ENCODE data around the gene CCDC106. TPM values are rescaled to one million over a fixed set of nuclear protein-coding genes. Genes with fewer than 3 reads are reported as not detected.
A peak's percentile ranks its signal among the peaks of the same experiment; 100 is the strongest.

Gene CCDC106
- total RNA-seq, 1 donor from 2014 or later, result 3.1 TPM

- peaks cover 78 to 83% (median 80%) of the 10 kb centered on the region in 3 donors for H3K36me3 ChIP-seq (ENCODE audit: control insufficient read depth in 3 of 3, insufficient read depth in 3 of 3, low read length in 3 of 3)
- H3K27me3 ChIP-seq (ENCODE audit: control insufficient read depth in 3 of 3, insufficient read depth in 3 of 3, low read length in 3 of 3), result no peaks in the 10 kb centered on the region
- H3K4me1 ChIP-seq (ENCODE audit: control insufficient read depth in 3 of 3, insufficient read depth in 3 of 3, low read length in 3 of 3), result peaks cover 5 to 11% (median 11%) of the 10 kb centered on the region in 3 donors
- no peak overlapping the region for H3K4me3 ChIP-seq (ENCODE audit: low read length in 3 of 3)
- H3K9ac ChIP-seq (ENCODE audit: low read depth in 1 of 3, low read length in 3 of 3), result no peak overlapping the region
- no peaks in the 10 kb centered on the region for H3K9me3 ChIP-seq (ENCODE audit: control insufficient read depth in 3 of 3, low read length in 3 of 3)
- no peak overlapping the region for H3K27ac ChIP-seq (ENCODE audit: low read depth, low read length)
Measured at GRCh38 chr19:55666343-55667005, 18.5 kb downstream of the CCDC106 start.

GRCh38 chr19:55667006-55667381 lies 19.0 kb downstream of the CCDC106 start:
- Histone ChIP-seq H3K4me3 (ENCODE audit: low read length in 3 of 3) (no peak overlapping the region), H3K27ac (ENCODE audit: low read depth, low read length) (no peak overlapping the region), H3K4me1 (ENCODE audit: control insufficient read depth in 3 of 3, insufficient read depth in 3 of 3, low read length in 3 of 3) (peaks cover 5 to 11% (median 11%) of the 10 kb centered on the region in 3 donors), H3K36me3 (ENCODE audit: control insufficient read depth in 3 of 3, insufficient read depth in 3 of 3, low read length in 3 of 3) (peaks cover 73 to 78% (median 76%) of the 10 kb centered on the region in 3 donors), H3K9ac (ENCODE audit: low read depth in 1 of 3, low read length in 3 of 3) (no peak overlapping the region), H3K9me3 (ENCODE audit: control insufficient read depth in 3 of 3, low read length in 3 of 3) (no peaks in the 10 kb centered on the region), H3K27me3 (ENCODE audit: control insufficient read depth in 3 of 3, insufficient read depth in 3 of 3, low read length in 3 of 3) (no peaks in the 10 kb centered on the region)

GRCh38 chr19:55667511-55667910 lies 19.5 kb downstream of the CCDC106 start:
- Histone ChIP-seq H3K27me3 (ENCODE audit: control insufficient read depth in 3 of 3, insufficient read depth in 3 of 3, low read length in 3 of 3) (no peaks in the 10 kb centered on the region), H3K9me3 (ENCODE audit: control insufficient read depth in 3 of 3, low read length in 3 of 3) (no peaks in the 10 kb centered on the region), H3K4me3 (ENCODE audit: low read length in 3 of 3) (no peak overlapping the region), H3K27ac (ENCODE audit: low read depth, low read length) (no peak overlapping the region), H3K36me3 (ENCODE audit: control insufficient read depth in 3 of 3, insufficient read depth in 3 of 3, low read length in 3 of 3) (peaks cover 69 to 75% (median 74%) of the 10 kb centered on the region in 3 donors), H3K4me1 (ENCODE audit: control insufficient read depth in 3 of 3, insufficient read depth in 3 of 3, low read length in 3 of 3) (peaks cover 5 to 11% (median 11%) of the 10 kb centered on the region in 3 donors), H3K9ac (ENCODE audit: low read depth in 1 of 3, low read length in 3 of 3) (no peak overlapping the region)

GRCh38 chr19:55667958-55668357 lies 19.9 kb downstream of the CCDC106 start:
- Histone ChIP-seq H3K36me3 (ENCODE audit: control insufficient read depth in 3 of 3, insufficient read depth in 3 of 3, low read length in 3 of 3) (peaks cover 64 to 71% (median 70%) of the 10 kb centered on the region in 3 donors), H3K4me1 (ENCODE audit: control insufficient read depth in 3 of 3, insufficient read depth in 3 of 3, low read length in 3 of 3) (peaks cover 5 to 11% (median 11%) of the 10 kb centered on the region in 3 donors), H3K9ac (ENCODE audit: low read depth in 1 of 3, low read length in 3 of 3) (no peak overlapping the region), H3K27me3 (ENCODE audit: control insufficient read depth in 3 of 3, insufficient read depth in 3 of 3, low read length in 3 of 3) (no peaks in the 10 kb centered on the region), H3K27ac (ENCODE audit: low read depth, low read length) (no peak overlapping the region), H3K9me3 (ENCODE audit: control insufficient read depth in 3 of 3, low read length in 3 of 3) (no peaks in the 10 kb centered on the region), H3K4me3 (ENCODE audit: low read length in 3 of 3) (no peak overlapping the region)

GRCh38 chr19:55668603-55669348 lies 20.8 kb downstream of the CCDC106 start:
- Histone ChIP-seq H3K27me3 (ENCODE audit: control insufficient read depth in 3 of 3, insufficient read depth in 3 of 3, low read length in 3 of 3) (no peaks in the 10 kb centered on the region), H3K9me3 (ENCODE audit: control insufficient read depth in 3 of 3, low read length in 3 of 3) (no peaks in the 10 kb centered on the region), H3K4me3 (ENCODE audit: low read length in 3 of 3) (no peak overlapping the region), H3K27ac (ENCODE audit: low read depth, low read length) (no peak overlapping the region), H3K4me1 (ENCODE audit: control insufficient read depth in 3 of 3, insufficient read depth in 3 of 3, low read length in 3 of 3) (peaks cover 5 to 15% (median 12%) of the 10 kb centered on the region in 3 donors), H3K9ac (ENCODE audit: low read depth in 1 of 3, low read length in 3 of 3) (no peak overlapping the region), H3K36me3 (ENCODE audit: control insufficient read depth in 3 of 3, insufficient read depth in 3 of 3, low read length in 3 of 3) (peaks cover 59 to 62% (median 61%) of the 10 kb centered on the region in 3 donors)

GRCh38 chr19:55669418-55670279 lies 21.6 kb downstream of the CCDC106 start:
- Histone ChIP-seq H3K27me3 (ENCODE audit: control insufficient read depth in 3 of 3, insufficient read depth in 3 of 3, low read length in 3 of 3) (no peaks in the 10 kb centered on the region), H3K4me3 (ENCODE audit: low read length in 3 of 3) (no peak overlapping the region), H3K9me3 (ENCODE audit: control insufficient read depth in 3 of 3, low read length in 3 of 3) (no peaks in the 10 kb centered on the region), H3K4me1 (ENCODE audit: control insufficient read depth in 3 of 3, insufficient read depth in 3 of 3, low read length in 3 of 3) (peaks cover 11 to 20% (median 18%) of the 10 kb centered on the region in 3 donors), H3K36me3 (ENCODE audit: control insufficient read depth in 3 of 3, insufficient read depth in 3 of 3, low read length in 3 of 3) (peaks cover 53 to 56% (median 55%) of the 10 kb centered on the region in 3 donors), H3K9ac (ENCODE audit: low read depth in 1 of 3, low read length in 3 of 3) (no peak overlapping the region), H3K27ac (ENCODE audit: low read depth, low read length) (no peak overlapping the region)

GRCh38 chr19:55670280-55671053 lies 22.5 kb downstream of the CCDC106 start:
- Histone ChIP-seq H3K4me1 (ENCODE audit: control insufficient read depth in 3 of 3, insufficient read depth in 3 of 3, low read length in 3 of 3) (peaks cover 11 to 23% (median 19%) of the 10 kb centered on the region in 3 donors), H3K27me3 (ENCODE audit: control insufficient read depth in 3 of 3, insufficient read depth in 3 of 3, low read length in 3 of 3) (no peaks in the 10 kb centered on the region), H3K27ac (ENCODE audit: low read depth, low read length) (no peak overlapping the region), H3K9me3 (ENCODE audit: control insufficient read depth in 3 of 3, low read length in 3 of 3) (no peaks in the 10 kb centered on the region), H3K9ac (ENCODE audit: low read depth in 1 of 3, low read length in 3 of 3) (peak overlapping the region in 1 of 3 donors; percentile 25), H3K36me3 (ENCODE audit: control insufficient read depth in 3 of 3, insufficient read depth in 3 of 3, low read length in 3 of 3) (peaks cover 50 to 55% (median 53%) of the 10 kb centered on the region in 3 donors), H3K4me3 (ENCODE audit: low read length in 3 of 3) (peak overlapping the region in 1 of 3 donors; percentile 5)

- peaks cover 16 to 29% (median 25%) of the 10 kb centered on the region in 3 donors for H3K4me1 ChIP-seq (ENCODE audit: control insufficient read depth in 3 of 3, insufficient read depth in 3 of 3, low read length in 3 of 3)
- H3K27ac ChIP-seq (ENCODE audit: low read depth, low read length), result no peak overlapping the region
- no peak overlapping the region for H3K9ac ChIP-seq (ENCODE audit: low read depth in 1 of 3, low read length in 3 of 3)
- no peaks in the 10 kb centered on the region for H3K9me3 ChIP-seq (ENCODE audit: control insufficient read depth in 3 of 3, low read length in 3 of 3)
- no peak overlapping the region for H3K4me3 ChIP-seq (ENCODE audit: low read length in 3 of 3)
- H3K27me3 ChIP-seq (ENCODE audit: control insufficient read depth in 3 of 3, insufficient read depth in 3 of 3, low read length in 3 of 3), result no peaks in the 10 kb centered on the region
- peaks cover 45 to 52% (median 49%) of the 10 kb centered on the region in 3 donors for H3K36me3 ChIP-seq (ENCODE audit: control insufficient read depth in 3 of 3, insufficient read depth in 3 of 3, low read length in 3 of 3)
Measured at GRCh38 chr19:55671054-55671378, 23.0 kb downstream of the CCDC106 start.

GRCh38 chr19:55672418-55672817 lies 24.4 kb downstream of the CCDC106 start:
- Histone ChIP-seq H3K36me3 (ENCODE audit: control insufficient read depth in 3 of 3, insufficient read depth in 3 of 3, low read length in 3 of 3) (peaks cover 31 to 38% (median 36%) of the 10 kb centered on the region in 3 donors), H3K9ac (ENCODE audit: low read depth in 1 of 3, low read length in 3 of 3) (no peak overlapping the region), H3K4me1 (ENCODE audit: control insufficient read depth in 3 of 3, insufficient read depth in 3 of 3, low read length in 3 of 3) (peaks cover 30 to 43% (median 34%) of the 10 kb centered on the region in 3 donors)

More at GRCh38 chr19:55672418-55672817, 24.4 kb downstream of the CCDC106 start:
- Histone ChIP-seq H3K4me3 (ENCODE audit: low read length in 3 of 3) (no peak overlapping the region), H3K27me3 (ENCODE audit: control insufficient read depth in 3 of 3, insufficient read depth in 3 of 3, low read length in 3 of 3) (no peaks in the 10 kb centered on the region), H3K9me3 (ENCODE audit: control insufficient read depth in 3 of 3, low read length in 3 of 3) (no peaks in the 10 kb centered on the region), H3K27ac (ENCODE audit: low read depth, low read length) (no peak overlapping the region)
